Fibroblast of mammary gland (primary cell): ENCODE results near the gene GEMIN5.

Source experiments
- DNase-seq: peaks from one replicate; pipeline ENCODE4 v3.0.0-alpha.2; 2010; ENCODE audit warnings: low read depth
- H3K4me3 ChIP-seq: 2 replicates; pipeline ENCODE4 v1.5.1; 2011; ENCODE audit warnings: low read depth, mild to moderate bottlenecking, low read length, moderate library complexity; ENCODE audit not compliant: control insufficient read depth
- CTCF ChIP-seq: conservative IDR thresholded peaks from 2 replicates; pipeline ENCODE4 v1.5.1; 2011; ENCODE audit warnings: low read depth, low read length, inconsistent platforms; ENCODE audit not compliant: control insufficient read depth, insufficient read depth

The GEMIN5 gene

DNA sequence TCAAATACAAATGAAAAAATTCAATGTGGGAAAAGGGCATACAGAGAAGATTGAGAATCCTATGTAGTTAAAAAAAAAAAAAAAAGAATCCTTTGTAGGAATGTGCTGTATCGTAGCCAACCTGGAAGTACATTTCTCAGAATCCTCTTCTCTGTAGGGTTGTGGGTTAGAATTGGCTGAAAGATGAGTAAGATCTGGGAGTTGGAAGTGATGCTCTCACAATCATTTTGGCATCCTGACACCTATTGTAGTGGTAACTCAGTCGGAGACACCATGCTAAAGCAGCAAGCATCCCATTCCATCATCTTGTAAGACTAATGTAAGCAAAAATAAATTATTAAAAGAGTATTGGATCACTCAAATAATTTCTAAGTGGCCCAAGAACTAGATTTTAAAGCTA, 33.5 kb upstream of the GEMIN5 start:
- TF ChIP-seq CTCF = no peak
- H3K4me3 ChIP-seq = no peak overlapping the region
- peak; percentile 19 for DNase-seq

GRCh38 chr5:154970759-154971158, 32.7 kb upstream of the GEMIN5 start:
- H3K4me3 ChIP-seq = no peak overlapping the region
- DNase-seq = peak; percentile 47
- no peak for TF ChIP-seq CTCF

DNA sequence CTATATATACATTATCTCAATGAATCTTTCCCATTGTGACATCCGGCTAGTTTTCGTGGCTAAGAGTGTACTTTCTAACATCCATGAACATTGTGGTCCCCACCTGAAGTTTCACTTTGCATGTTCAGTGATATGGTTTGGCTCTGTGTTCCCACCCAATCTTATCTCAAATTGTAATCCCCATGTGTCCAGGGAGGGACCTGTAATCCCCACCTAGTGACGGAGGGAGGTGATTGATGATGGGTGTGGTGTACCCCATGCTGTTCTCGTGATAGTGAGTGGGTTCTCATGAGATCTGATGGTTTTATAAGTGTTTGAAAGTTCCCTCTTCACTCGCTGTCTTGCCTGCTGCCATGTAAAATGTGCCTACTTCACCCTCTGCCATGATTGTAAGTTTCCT, 30.9 kb upstream of the GEMIN5 start:
- DNase-seq = no peak
- TF ChIP-seq CTCF = no peak
- H3K4me3 ChIP-seq = no peak overlapping the region

DNA sequence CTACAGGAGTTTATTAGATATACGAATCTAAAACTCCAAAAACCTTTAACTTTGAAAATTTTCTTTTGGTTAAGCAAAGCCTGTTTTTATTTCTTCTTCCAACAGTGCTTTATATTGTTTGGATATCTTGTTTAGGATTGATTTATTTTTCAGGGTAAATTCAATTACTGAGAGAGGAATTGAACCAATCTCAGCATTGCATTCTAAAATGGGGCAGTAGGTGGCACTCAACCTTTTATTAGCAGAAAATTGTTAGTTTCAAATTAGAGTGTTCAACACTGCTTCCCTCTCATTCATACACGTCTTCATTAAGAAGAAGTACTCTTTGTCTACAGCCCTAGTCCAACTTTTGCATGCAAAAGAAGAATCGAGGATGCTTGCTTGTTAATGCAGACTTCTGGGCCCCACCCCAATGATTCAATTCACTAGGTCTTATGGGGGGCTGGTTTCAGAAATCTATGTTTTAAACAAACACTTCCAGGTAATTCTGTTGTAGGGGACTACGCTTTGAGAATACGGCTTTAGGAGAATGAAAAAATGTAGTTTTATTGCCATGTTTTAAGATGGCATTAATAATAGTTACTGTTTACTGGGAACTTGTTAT, 29.5 kb upstream of the GEMIN5 start:
- TF ChIP-seq CTCF = peak; percentile 58
- H3K4me3 ChIP-seq = no peak overlapping the region
- peak; percentile 15 for DNase-seq

- TF ChIP-seq CTCF = no peak
- no peak for DNase-seq
- H3K4me3 ChIP-seq = no peak overlapping the region
Observed at GRCh38 chr5:154966874-154967273, 28.9 kb upstream of the GEMIN5 start.

DNA sequence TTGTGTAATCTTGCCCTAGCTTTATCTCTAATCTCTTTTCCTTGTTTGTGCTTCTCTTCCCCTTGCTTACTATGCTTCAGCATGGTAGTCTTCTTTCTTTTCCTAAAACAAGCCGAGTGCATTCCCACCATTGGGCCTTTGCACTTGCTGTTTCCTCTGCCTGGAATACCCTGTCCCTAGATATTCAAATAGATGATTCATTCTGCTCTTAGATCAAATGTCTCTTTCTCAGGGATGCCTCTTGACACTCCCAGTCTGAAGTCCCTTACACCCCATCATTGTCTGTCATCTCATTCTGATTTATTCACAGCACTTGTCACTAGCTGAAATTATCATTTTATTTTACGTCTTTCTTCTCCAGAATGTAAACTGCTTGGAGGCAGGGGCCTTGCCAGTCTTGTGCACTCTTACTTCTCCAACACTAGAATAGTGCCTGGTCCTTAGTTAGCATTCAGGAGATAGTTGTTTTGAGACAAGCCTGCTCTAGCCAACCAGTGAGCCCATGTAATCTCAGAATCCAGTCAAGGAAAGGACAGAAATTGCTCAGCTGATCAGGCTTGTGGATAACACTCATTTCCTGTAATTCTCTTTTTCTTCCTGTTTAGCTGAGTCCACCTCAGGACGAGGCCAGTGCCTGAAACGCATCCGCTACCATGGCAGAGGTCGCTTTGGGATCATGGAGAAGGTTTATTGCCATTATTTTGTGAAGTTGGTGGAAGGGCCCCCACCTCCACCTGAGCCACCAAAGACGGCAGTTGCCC, 28.2 kb upstream of the GEMIN5 start:
- DNase-seq = no peak
- no peak for TF ChIP-seq CTCF
- H3K4me3 ChIP-seq = no peak overlapping the region
